SK-N-SH treated with all-trans-retinoic acid at 6 μM for 48 hours (cell line): ENCODE measurements around the gene ADPRH.

Source experiments
- ARNTL ChIP-seq: fragments of 450-650 bp; formaldehyde crosslinking; IDR thresholded peaks from 2 replicates; pipeline ENCODE4 v1.5.0; 2020; ENCODE audit warnings: low read depth, mild to moderate bottlenecking, moderate library complexity, borderline replicate concordance
- CREB5 ChIP-seq: fragments of 250-450 bp; sonication (Bioruptor Pico); IDR thresholded peaks from 2 replicates; pipeline ENCODE4 v1.5.1; 2020; ENCODE audit warnings: low read depth, mild to moderate bottlenecking, moderate library complexity
- CSRNP3 ChIP-seq: fragments of 250-450 bp; sonication (Bioruptor Pico); IDR thresholded peaks from 2 replicates; pipeline ENCODE4 v1.5.1; 2021; ENCODE audit warnings: mild to moderate bottlenecking, moderate library complexity
- ESRRG ChIP-seq: fragments of 250-450 bp; sonication (Bioruptor Pico); IDR thresholded peaks from 2 replicates; pipeline ENCODE4 v1.6.1; 2021; ENCODE audit warnings: mild to moderate bottlenecking
- GLIS3 ChIP-seq: fragments of 250-450 bp; sonication (Bioruptor Pico); IDR thresholded peaks from 2 replicates; pipeline ENCODE4 v1.5.0; 2020; ENCODE audit warnings: mild to moderate bottlenecking, moderate library complexity
- OSR1 ChIP-seq: fragments of 250-450 bp; sonication (Bioruptor Pico); IDR thresholded peaks from 2 replicates; pipeline ENCODE4 v1.8.0; 2022; ENCODE audit warnings: moderate library complexity, mild to moderate bottlenecking, inconsistent platforms
- PATZ1 ChIP-seq: fragments of 250-450 bp; sonication (Bioruptor Pico); IDR thresholded peaks from 2 replicates; pipeline ENCODE4 v1.8.0; 2020; ENCODE audit warnings: mild to moderate bottlenecking, moderate library complexity, borderline replicate concordance
- POU6F1 ChIP-seq: fragments of 250-450 bp; sonication (Bioruptor Pico); IDR thresholded peaks from 2 replicates; pipeline ENCODE4 v1.8.0; 2021; ENCODE audit warnings: low read depth, mild to moderate bottlenecking, moderate library complexity, borderline replicate concordance
- TOX ChIP-seq: fragments of 250-450 bp; sonication (Bioruptor Pico); IDR thresholded peaks from 2 replicates; pipeline ENCODE4 v1.8.0; 2021; ENCODE audit warnings: mild to moderate bottlenecking, moderate library complexity, borderline replicate concordance
- ZC3H10 ChIP-seq: fragments of 250-450 bp; sonication (Bioruptor Pico); IDR thresholded peaks from 2 replicates; pipeline ENCODE4 v1.5.1; 2021; ENCODE audit warnings: mild to moderate bottlenecking, moderate library complexity
- ZNF70 ChIP-seq: fragments of 450-650 bp; formaldehyde crosslinking; IDR thresholded peaks from 2 replicates; pipeline ENCODE4 v1.5.0; 2020; ENCODE audit warnings: mild to moderate bottlenecking, moderate library complexity
- ZNF8 ChIP-seq: fragments of 450-650 bp; formaldehyde crosslinking; IDR thresholded peaks from 2 replicates; pipeline ENCODE4 v1.5.0; 2020; ENCODE audit warnings: mild to moderate bottlenecking, moderate library complexity

GRCh38 chr3:119594066-119594465 is 14.8 kb downstream of the ADPRH start:
- TF ChIP-seq CSRNP3 (CRISPR knock-in tag) (no peak), ZNF70 (no peak), OSR1 (CRISPR knock-in tag) (no peak), ZC3H10 (CRISPR knock-in tag) (no peak), ESRRG (CRISPR knock-in tag) (no peak), TOX (CRISPR knock-in tag) (no peak), POU6F1 (CRISPR knock-in tag) (no peak), ARNTL (CRISPR knock-in tag) (no peak), GLIS3 (CRISPR knock-in tag) (no peak), PATZ1 (CRISPR knock-in tag) (no peak), CREB5 (CRISPR knock-in tag) (no peak), ZNF8 (CRISPR knock-in tag) (no peak)
